Stimulated activated CD8-positive, alpha-beta memory T cell treated with anti-CD3 and anti-CD28 coated beads, Interleukin-2, amount 100 ng/mL, for 1 hour (primary cell): ENCODE results near the gene NSMF.

Experiments
- DNase-seq, 2 donors: peaks; one replicate each; pipeline ENCODE4 v3.0.0-alpha.2; 2020; ENCODE audit warnings: low read depth in 2 of 2

Gene NSMF

GRCh38 chr9:137459152-137459600 lies at the start of gene NSMF:
Gene NSMF, minus strand, starts transcription at chr9:137459334. Its CDS starts 232 bp downstream, at chr9:137459102.
- DNase-seq: peak; percentile 92

- no peak for DNase-seq
Measured at GRCh38 chr9:137506702-137507171, 47.6 kb upstream of the NSMF start.

DNA sequence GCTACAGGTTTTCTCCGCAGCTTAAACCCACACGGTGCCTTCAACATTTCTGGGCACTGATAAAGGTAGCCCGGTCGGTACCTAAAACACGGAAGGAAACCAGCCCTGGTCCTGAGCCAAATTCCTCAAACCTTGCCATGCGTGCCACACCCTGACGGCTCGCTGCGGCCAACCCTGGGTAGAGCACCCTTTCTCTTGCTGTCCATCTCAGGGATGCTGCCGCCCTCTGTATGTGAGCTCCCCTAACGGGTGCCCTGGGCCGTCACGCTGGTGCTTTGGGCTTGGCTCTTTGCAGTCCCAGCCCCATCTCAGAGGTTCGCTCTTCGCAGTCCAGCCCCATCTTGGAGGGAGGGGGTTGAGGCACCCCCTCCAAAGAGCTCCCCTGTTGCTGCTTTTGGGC lies 47.1 kb upstream of the NSMF start:
- DNase-seq: no peak

DNA sequence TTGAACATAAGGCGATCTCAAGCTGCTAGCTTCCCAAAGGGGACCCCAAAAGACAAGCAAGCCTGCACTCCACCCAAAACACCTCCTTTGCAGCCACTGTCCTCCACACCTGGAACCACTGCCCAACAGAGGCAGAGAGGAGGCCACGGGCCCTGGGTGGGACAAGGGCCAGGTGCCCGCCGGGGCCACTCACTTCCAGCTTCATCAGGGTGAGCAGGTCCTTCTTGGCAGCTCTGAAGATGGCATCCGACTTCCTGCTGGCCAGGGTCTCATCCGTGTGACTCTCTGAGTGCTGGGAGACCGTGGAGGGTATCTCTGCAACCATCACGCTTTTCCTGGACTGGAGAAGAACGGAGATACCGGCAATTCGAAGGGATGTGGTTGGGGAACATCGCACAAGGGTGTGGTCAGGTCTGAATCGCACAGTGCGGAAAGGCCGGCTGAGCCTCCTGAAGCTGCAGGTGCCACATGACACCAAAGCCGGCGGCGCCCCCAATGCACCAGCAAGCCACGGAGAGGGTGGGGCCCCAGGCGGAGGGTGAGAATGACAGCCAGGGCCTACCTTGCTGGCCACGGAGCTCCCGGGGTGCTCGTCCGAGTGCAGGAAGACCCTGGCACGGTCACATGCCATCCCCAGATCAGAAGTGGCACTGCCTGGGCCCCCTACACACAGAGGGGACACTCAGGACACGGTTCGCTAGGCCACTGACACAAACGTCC lies 46.4 kb upstream of the NSMF start:
- no peak for DNase-seq

GRCh38 chr9:137504432-137504777 lies 45.3 kb upstream of the NSMF start:
- no peak for DNase-seq

- no peak for DNase-seq
Measured at GRCh38 chr9:137502008-137502911, 43.1 kb upstream of the NSMF start.

- no peak for DNase-seq
Measured at GRCh38 chr9:137501457-137501856, 42.3 kb upstream of the NSMF start.

DNA sequence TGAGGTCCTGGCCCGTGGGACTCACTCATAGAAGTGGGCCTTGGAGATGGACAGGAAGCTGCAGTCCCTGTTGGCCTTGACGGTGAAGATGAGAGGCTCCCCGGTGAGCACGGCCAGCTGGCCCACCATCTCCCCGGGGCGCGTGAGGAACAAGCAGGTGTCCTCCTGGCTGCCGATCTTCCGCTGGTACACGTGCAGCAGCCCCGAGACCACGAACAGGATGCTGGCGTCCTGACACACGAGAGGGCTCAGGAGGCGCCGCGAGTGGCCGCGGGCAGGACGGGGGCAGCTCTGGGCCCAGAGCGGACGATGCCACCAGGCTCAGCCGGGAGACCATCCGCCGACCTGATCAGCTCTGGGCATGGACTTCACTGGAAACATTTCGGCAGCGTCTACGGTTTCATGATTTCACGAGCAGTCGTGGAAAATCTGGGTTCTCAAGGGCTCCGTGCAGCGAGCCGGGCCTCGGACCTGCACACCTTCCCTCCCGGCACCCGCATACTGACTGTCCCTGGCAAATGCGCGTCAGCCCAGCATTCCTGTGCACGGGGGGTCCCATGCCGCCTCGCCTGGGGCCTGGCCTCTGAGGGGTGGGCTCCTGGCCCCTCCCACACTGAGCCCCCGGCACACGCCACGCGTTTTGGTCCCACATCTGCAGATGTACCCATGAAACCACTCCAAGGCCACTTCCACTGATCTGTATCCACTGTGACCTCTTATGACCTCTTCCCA lies 41.7 kb upstream of the NSMF start:
- DNase-seq: no peak

DNA sequence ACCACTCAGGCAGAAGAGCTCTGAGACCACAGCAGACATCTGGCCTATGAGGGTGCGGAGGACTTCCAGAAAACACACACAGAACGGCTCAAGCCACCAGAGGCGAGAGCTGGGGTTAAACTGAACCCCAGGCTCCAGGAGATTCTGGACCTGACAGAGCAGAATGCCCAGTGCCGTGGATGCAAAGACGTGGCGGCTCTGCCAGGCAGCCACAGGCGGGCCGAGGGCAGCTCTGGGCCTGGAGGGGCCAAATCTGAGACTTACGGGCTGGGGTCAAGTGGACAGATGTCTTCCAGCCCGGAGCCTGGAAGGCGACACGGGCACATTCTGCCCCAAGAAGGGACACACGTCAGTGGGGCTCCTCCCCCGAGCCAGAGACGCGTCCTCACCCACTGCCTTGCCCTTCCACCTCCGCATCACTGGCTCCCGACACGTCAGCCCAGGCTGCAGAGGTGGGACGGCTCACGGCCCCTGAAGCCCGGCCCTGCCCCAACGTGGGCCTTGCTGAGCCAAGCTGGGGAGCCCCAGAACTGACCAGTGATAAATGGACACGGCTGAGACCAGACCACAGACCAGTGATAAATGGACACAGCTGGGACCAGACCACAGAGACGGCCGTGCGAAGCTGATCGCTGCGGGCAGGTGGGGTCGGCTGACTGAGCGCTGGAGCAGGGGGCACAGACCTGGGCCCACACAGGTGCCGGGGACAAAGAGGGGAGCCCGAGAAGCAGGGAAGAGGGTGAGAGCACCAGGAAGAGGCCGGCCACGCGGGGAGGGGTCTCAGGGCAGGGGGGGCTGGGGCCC lies 40.9 kb upstream of the NSMF start:
- no peak for DNase-seq

DNA sequence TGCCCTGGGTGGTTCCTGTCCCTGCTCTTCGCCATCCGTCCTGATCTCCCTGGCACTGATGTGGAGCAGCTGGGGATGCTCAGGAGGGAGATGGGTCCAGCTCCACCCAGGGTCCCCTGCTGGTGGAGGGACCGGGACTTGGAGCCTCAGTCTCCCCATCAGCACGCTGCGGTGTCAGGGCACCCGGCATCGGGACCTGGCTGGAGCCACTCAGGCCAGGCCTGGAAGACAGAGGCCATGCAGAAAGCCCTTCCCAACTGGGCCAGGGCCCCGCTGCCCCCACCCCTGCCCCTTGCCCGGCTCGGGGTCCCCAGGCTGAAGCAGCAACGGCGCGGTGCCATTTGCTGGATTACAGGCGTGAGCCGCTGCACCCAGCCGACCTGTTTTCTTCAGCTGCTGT lies 40.3 kb upstream of the NSMF start:
- DNase-seq: no peak

- DNase-seq: no peak
Measured at GRCh38 chr9:137498720-137499150, 39.6 kb upstream of the NSMF start.

- DNase-seq: no peak
Measured at GRCh38 chr9:137497921-137498719, 39.0 kb upstream of the NSMF start.

DNA sequence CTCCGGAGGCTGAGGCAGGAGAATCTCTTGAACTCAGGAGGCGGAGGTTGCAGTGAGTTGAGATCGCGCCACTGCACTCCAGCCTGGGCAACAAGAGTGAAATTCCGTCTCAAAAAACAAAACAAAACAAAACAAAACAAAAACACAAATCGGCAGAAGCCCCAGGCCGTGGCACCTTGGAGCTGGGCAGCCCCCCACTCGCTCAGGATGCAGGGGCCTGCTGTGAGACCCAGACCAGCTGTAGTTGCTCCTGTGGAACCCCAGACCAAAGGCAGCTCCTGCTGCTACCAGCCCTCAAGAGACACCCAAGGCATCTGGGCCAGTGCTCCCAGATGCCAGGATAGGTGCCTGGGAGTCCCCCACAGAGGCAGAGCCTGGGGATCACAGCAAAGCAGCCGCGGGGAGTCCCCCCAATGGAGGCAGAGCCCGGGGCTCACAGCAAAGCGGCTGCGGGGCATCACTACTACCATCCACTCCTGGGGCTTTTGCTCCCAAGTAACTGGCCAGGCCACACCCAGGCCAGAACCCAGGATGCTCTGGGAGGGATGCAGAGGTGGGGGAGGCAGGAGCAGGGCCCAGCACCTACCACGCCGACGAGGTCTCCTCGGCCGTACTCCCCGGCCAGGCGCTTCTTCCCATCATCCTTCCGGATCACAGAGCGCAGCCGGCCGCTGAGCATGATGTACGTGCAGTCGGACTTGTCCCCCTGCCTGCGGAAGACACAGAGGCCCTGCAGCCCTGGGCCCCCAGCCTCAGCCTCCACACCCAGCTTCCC lies 37.7 kb upstream of the NSMF start:
- DNase-seq: no peak

- no peak for DNase-seq
Measured at GRCh38 chr9:137494550-137495351, 35.6 kb upstream of the NSMF start.

DNA sequence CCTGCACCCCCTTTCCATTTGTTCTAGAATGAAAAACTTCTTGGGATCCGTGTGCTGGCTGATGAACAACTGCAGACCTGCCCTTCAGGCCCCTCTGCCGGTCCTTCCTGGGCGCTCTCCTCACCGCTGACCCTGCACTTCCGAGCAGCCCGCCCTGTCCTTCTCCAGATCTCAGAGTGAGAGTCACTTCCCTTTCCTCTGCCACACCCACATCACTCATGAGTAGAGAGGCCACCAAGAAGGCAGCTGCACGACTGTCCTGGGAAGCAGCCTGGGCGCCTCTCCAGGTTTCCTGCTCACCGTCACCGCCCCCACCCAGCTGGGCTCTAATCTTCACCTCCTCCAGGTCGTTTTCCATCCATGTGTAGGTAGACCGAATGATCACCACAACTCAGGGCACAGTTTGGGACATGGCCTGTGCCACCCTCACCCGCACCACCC lies 35.0 kb upstream of the NSMF start:
- no peak for DNase-seq

DNA sequence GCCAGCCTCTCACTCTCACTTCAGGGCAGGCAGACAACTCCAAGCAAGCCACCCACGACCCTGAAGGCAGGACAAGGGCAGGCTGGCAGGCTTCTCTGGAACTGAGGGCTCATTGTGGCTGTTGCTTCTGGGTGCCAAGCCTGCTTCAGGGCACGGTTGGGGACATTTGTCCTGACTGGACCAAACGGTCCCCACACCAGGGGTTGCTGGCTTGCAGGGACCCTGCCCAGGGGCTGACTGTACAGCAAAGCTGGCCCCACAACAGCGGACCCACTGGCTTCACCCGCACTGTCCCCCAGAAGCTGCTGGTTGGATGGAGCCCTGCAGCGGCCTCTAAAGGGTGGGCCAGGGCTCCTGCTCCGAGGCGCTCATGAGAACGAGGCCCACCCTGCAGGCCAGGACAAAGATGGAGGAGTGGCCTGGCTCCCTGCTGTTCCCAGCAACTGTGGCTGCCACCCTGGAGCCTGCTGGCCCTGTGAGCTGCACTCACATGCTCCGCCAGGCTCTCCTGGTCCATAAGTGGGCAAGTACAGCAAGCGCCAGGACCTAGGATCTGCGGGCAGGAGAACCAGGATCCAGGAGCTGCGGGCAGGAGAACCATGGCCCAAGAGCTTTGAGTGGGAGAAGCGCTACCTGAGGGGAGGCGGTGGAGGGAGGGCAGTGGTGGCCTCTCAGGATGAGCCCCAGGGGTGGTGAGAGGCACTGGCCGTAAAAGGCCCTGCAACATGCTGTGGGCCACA lies 34.4 kb upstream of the NSMF start:
- DNase-seq: no peak

DNA sequence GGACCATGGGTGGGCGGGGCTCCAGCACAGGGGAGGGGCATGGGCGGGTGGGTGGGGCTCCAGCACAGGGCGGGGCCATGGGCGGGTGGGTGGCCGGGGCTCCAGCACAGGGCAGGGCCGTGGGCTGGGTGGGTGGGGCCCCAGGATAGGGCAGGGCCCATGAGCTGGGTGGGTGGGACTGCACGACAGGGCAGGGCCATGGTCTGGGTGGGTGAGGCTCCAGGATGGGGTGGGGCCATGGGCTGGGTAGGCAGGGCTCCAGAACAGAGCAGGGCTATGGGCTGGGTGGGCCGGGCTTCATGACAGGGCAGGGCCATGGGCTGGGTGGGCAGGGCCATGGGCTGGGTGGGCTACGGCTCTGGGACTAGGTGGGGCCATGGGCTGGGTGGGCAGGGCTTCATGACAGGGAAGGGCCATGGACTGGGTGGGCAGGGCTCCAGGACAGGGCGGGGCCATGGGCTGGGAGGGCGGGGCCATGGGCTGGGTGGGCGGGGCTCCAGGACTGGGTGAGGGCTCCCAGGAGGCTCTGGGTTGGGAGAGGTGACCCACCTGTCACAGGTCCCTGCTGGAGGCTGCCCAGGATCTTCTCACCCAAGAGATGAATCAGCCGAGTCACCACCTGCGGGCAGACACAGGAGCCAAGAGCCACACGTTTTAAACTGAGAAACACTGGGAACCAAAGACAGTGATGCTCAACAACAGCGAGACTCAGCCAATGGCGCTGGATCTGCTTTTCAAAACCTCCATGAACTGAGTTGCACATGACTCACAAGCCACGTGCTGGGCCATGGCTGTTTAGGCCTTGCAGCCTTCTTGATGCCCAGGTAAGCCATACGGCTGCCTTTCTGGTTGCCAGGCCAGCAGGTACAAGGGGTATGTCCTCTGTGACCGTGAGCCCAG lies 33.6 kb upstream of the NSMF start:
- no peak for DNase-seq
